C4-2B (cell line): ENCODE data around the gene VIP.

Experiments used
- ZFX ChIP-seq: fragments of 450-650 bp; IDR thresholded peaks from 2 replicates; pipeline ENCODE4 v1.6.1; 2017
- TF ChIP-seq, protein P1 (sequence below): fragments of 450-650 bp; conservative IDR thresholded peaks from 2 replicates; pipeline ENCODE4 v1.5.1; 2017; ENCODE audit warnings: mild to moderate bottlenecking

DNA sequence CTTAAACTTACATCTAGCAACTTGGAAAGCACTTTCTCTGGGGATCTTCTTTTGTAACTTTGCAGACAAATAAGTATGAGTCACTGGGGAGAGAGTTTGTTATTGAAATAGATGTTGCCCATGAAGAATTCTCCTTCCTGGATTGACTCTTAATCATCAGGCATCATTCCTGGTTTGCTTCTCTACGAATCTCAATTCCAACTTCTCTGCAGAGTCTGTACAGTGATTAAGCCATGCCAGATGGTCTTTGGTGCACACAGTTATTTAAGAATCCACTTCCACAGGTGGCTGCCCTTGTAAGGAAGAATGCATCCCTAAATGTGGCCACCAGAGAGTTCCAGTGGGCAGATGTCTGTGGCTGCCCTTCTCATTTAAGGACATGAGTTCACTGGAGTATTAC lies 27.2 kb upstream of the VIP start:
- TF ChIP-seq, protein P1, sequence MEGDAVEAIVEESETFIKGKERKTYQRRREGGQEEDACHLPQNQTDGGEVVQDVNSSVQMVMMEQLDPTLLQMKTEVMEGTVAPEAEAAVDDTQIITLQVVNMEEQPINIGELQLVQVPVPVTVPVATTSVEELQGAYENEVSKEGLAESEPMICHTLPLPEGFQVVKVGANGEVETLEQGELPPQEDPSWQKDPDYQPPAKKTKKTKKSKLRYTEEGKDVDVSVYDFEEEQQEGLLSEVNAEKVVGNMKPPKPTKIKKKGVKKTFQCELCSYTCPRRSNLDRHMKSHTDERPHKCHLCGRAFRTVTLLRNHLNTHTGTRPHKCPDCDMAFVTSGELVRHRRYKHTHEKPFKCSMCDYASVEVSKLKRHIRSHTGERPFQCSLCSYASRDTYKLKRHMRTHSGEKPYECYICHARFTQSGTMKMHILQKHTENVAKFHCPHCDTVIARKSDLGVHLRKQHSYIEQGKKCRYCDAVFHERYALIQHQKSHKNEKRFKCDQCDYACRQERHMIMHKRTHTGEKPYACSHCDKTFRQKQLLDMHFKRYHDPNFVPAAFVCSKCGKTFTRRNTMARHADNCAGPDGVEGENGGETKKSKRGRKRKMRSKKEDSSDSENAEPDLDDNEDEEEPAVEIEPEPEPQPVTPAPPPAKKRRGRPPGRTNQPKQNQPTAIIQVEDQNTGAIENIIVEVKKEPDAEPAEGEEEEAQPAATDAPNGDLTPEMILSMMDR = no peak
- no peak for TF ChIP-seq ZFX
